Tibial nerve (tissue), 4 donors: ENCODE data around the gene MTHFR. TPM values are rescaled to one million over a fixed set of nuclear protein-coding genes. Genes with fewer than 3 reads are reported as not detected.

Experiments
- DNase-seq, 2 donors: peaks; one replicate each; pipeline ENCODE4 v3.0.0-alpha.2; 2019; ENCODE audit warnings: low spot score in 2 of 2
- H3K27ac ChIP-seq, 4 donors: fragments of 200-600 bp; sonication (generic) in 3 of 4; one replicate each; pipeline ENCODE4 v1.5.1; 2017 to 2019; ENCODE audit warnings: mild to moderate bottlenecking in 1 of 4
- H3K27me3 ChIP-seq, 2 donors: fragments of 200-600 bp; sonication (generic) in 1 of 2; one replicate each; pipeline versions ENCODE4 v1.5.1 to v1.6.0; 2017 to 2019
- H3K36me3 ChIP-seq, 3 donors: fragments of 200-600 bp; sonication (generic); one replicate each; pipeline ENCODE4 v1.5.1; 2018 to 2019
- H3K4me1 ChIP-seq, 4 donors: fragments of 200-600 bp; sonication (generic) in 3 of 4; one replicate each; pipeline ENCODE4 v1.5.1; 2017 to 2019
- H3K4me3 ChIP-seq, 4 donors: fragments of 200-600 bp; sonication (generic) in 3 of 4; one replicate each; pipeline ENCODE4 v1.5.1; 2017 to 2019; ENCODE audit warnings: mild to moderate bottlenecking in 1 of 4, moderate library complexity in 1 of 4
- H3K9me3 ChIP-seq, 4 donors: fragments of 200-600 bp; sonication (generic) in 3 of 4; one replicate each; pipeline ENCODE4 v1.5.1; 2017 to 2019
- EP300 ChIP-seq, 2 donors: sonication (generic); formaldehyde crosslinking; IDR thresholded peaks; one replicate each; pipeline ENCODE4 v1.6.1; 2017; ENCODE audit warnings: antibody characterized with exemption in 2 of 2, mild to moderate bottlenecking in 1 of 2
- POLR2A ChIP-seq, 2 donors: fragments of 450-650 bp; IDR thresholded peaks; one replicate each; pipeline ENCODE4 v1.6.1; 2017; ENCODE audit warnings: antibody characterized with exemption in 2 of 2, mild to moderate bottlenecking in 2 of 2, moderate library complexity in 2 of 2
- WGBS, 2 donors: methylation state at CpG; one replicate each; pipeline ENCODE4 v1.1.5; 2018; 5-methylcytosine and 5-hydroxymethylcytosine counted together
- total RNA-seq, 4 donors: library from RNA; depleted of rRNA; stranded (reverse); fragments of >200 nt; gene quantifications; one replicate each; pipeline ENCODE4 v1.1.0, GENCODE V29; 2016
- TF ChIP-seq, protein P1 (sequence below), 5 experiments: fragments of 200-600 bp in 3 of 5; fragments of 450-650 bp in 2 of 5; sonication (generic) in 3 of 5; IDR thresholded peaks; one replicate each; pipeline ENCODE4 v1.5.1; 2016 to 2019; ENCODE audit warnings: antibody characterized with exemption in 5 of 5, mild to moderate bottlenecking in 3 of 5, moderate library complexity in 2 of 5

MTHFR gene
- total RNA-seq, 4 donors from 2014 or later, result 61.2 to 93.9 (median 69.9) TPM

DNA sequence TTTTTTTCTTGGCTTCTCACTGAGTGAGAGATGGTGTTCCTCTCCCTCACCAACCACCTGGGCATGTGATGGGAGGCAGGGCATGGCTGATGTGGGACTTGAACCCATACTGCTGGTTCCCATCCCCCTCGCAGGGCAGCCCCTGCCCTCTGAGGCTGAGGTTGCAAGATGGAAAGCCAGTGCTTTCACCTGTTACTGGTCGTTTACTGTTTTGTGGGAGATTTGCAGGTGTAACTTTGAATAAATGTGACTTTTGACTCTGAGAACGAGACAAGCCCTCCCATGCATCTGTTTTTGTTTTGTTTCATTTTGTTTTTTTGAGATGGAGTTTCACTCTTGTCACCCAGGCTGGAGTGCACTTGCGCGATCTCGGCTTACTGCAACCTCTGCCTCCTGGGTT lies 22.2 kb downstream of the MTHFR start:
- no peaks in the 10 kb centered on the region for H3K36me3 ChIP-seq
- no peak for DNase-seq
- H3K27ac ChIP-seq, result no peak overlapping the region
- peaks cover 0 to 44% (median 37%) of the 10 kb centered on the region in 4 donors for H3K4me1 ChIP-seq
- 86 to 91% methylated on average over 6 of the region's 6 CpGs for WGBS, 2 donors
- no peak overlapping the region for H3K4me3 ChIP-seq
- TF ChIP-seq, protein P1, sequence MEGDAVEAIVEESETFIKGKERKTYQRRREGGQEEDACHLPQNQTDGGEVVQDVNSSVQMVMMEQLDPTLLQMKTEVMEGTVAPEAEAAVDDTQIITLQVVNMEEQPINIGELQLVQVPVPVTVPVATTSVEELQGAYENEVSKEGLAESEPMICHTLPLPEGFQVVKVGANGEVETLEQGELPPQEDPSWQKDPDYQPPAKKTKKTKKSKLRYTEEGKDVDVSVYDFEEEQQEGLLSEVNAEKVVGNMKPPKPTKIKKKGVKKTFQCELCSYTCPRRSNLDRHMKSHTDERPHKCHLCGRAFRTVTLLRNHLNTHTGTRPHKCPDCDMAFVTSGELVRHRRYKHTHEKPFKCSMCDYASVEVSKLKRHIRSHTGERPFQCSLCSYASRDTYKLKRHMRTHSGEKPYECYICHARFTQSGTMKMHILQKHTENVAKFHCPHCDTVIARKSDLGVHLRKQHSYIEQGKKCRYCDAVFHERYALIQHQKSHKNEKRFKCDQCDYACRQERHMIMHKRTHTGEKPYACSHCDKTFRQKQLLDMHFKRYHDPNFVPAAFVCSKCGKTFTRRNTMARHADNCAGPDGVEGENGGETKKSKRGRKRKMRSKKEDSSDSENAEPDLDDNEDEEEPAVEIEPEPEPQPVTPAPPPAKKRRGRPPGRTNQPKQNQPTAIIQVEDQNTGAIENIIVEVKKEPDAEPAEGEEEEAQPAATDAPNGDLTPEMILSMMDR (IDR thresholded peaks at IDR 0.05), result no peak
- TF ChIP-seq EP300 (IDR thresholded peaks at IDR 0.05), result no peak
- no peak for TF ChIP-seq POLR2A (IDR thresholded peaks at IDR 0.05)
- no peaks in the 10 kb centered on the region for H3K27me3 ChIP-seq
- no peaks in the 10 kb centered on the region for H3K9me3 ChIP-seq

DNA sequence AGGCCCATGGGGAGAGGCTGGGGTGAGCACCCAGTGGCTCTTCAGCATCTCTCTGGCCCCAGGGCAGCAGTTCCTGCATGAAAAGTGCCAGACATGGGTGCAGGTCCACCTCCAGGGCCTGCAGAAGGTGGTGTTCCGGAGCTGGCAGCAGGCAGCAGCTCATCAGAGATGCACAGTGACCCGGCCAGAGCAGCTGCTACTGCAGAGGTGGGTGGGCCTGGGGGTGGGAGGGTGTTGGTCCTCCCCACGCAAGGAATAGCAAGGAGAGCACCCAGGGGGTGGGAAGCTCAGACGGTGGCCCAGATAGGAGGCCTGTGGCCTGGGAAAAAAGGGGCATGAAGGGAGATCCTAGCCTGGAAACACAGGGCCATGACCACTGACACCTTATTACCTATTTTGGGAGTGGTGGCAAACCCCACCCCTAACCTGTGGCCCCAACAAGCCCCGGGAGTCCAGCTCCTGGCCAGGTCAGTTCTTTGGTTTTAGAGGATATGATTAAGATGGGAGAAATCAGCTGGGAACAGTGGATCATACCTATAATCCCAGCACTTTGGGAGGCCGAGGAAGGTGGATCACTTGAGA lies 23.5 kb downstream of the MTHFR start:
- WGBS, 2 donors, result 73 to 86% methylated on average over 6 of the region's 6 CpGs
- peaks cover 0 to 30% (median 25%) of the 10 kb centered on the region in 4 donors for H3K4me1 ChIP-seq
- H3K27ac ChIP-seq, result no peak overlapping the region

DNA sequence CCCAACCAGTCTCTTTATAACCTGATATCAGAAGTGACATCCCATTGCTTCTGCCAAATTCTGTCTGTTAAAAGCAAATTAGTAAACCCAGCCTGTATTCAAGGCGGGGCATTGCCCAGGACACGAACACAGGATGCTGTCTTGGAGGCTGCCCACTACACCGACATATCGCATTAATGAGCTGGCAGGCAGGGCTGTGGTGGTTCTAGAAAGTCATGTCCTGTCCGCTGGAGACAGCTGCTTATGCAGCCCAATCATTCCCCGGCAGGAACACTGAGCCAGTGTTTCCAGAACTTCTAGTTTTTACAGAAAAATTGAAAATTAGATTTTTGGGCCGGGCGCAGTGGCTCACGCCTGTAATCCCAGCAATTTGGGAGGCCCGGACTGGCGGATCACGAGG lies 24.5 kb downstream of the MTHFR start:
- no peak overlapping the region for H3K4me3 ChIP-seq

More for the DNA sequence above, 23.5 kb downstream of the MTHFR start:
- TF ChIP-seq POLR2A (IDR thresholded peaks at IDR 0.05) (no peak), EP300 (IDR thresholded peaks at IDR 0.05) (no peak)
- TF ChIP-seq, protein P1 (IDR thresholded peaks at IDR 0.05), result no peak
- Histone ChIP-seq H3K36me3 (no peaks in the 10 kb centered on the region), H3K4me3 (no peak overlapping the region), H3K27me3 (no peaks in the 10 kb centered on the region), H3K9me3 (no peaks in the 10 kb centered on the region)
- no peak for DNase-seq

DNA sequence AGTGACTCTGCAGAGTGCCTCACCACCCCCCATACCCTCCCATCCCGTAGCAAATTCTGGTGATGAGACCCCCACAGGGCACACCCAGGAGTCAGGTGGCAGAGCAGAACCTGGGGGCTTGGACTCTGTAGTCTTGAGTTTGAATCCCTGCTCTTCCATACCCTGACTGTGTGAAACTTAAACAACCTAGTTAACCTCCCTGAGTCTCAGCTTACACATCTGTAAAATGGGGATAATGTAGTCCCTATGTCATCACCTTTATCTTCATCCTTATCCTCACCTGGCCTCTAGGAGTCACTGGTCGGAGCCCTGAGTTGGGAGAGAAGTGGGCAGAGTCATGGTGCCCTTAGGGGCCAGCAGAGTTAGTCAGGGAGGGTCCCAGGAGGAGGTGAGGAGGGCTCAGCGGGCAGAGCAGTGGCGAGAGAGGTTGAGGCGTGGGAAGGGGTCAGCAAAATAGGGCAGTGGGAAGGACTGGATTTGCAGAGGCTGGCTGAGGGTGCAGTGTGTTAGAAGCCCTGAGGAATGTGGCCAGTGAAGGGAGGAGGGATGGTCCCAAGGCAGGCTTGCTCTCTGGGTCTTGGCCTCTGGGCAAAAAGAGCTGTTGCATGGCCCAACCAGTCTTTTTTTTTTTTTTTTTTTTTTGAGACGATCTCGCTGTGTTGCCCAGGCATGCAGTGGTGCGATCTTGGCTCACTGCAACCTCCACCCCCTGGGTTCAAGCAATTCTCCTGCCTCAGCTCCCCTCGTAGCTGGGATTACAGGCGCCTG lies 25.2 kb downstream of the MTHFR start:
- Histone ChIP-seq H3K27ac (no peak overlapping the region), H3K27me3 (no peaks in the 10 kb centered on the region), H3K4me1 (peaks cover 0 to 15% (median 12%) of the 10 kb centered on the region in 4 donors), H3K4me3 (no peak overlapping the region), H3K36me3 (no peaks in the 10 kb centered on the region), H3K9me3 (no peaks in the 10 kb centered on the region)
- no peak for TF ChIP-seq EP300 (IDR thresholded peaks at IDR 0.05)
- no peak for TF ChIP-seq POLR2A (IDR thresholded peaks at IDR 0.05)
- TF ChIP-seq, protein P1 (IDR thresholded peaks at IDR 0.05), result no peak
- WGBS, 2 donors, result 71 to 81% methylated on average over 9 to 10 of the region's 10 CpGs
- no peak for DNase-seq

More for the DNA sequence above, 24.5 kb downstream of the MTHFR start:
- Histone ChIP-seq H3K27me3 (no peaks in the 10 kb centered on the region), H3K27ac (no peak overlapping the region), H3K9me3 (no peaks in the 10 kb centered on the region), H3K4me1 (peaks cover 0 to 21% (median 16%) of the 10 kb centered on the region in 4 donors), H3K36me3 (no peaks in the 10 kb centered on the region)
- TF ChIP-seq, protein P1 (IDR thresholded peaks at IDR 0.05), result no peak
- DNase-seq, result no peak
- 63 to 69% methylated on average over 12 of the region's 12 CpGs for whole genome bisulfite sequencing, 2 donors

DNA sequence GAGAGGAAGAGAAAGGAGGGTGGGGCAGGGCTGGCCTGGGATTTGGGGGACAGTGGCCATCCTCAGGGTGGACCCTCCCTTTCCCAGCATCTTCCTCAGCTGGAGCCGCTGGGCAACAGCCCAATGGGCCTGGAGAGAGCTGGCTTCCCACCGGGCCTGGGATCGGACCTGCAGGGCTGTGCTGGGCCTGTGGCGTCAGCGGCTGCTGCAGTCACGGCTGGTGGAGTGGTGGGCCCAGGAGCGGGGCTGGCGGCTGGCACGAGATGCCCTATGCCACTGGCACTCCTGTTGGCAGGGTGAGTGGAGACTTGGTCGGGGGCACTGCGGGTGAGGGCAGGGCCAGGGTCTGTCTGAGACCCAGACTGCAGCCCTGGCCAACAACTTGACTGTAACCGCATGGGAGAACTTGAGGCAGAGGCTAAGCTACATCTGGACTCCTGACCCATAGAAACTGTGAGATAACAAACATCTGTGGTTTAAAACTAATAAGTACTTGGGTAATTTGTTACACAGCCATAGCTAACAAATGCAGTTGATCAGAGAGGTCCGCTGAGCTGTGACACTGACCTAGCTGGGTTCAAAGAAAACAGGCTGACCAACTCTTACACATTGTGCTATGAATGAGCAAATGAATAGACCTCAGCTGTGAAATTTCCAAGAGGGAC lies 25.9 kb downstream of the MTHFR start:
- no peak for DNase-seq
- no peaks in the 10 kb centered on the region for H3K36me3 ChIP-seq
- no peaks in the 10 kb centered on the region for H3K27me3 ChIP-seq
- no peaks in the 10 kb centered on the region for H3K9me3 ChIP-seq
- H3K4me3 ChIP-seq, result no peak overlapping the region
- H3K4me1 ChIP-seq, result peaks cover 0 to 8% (median 6%) of the 10 kb centered on the region in 4 donors
- TF ChIP-seq, protein P1 (IDR thresholded peaks at IDR 0.05), result no peak
- TF ChIP-seq POLR2A (IDR thresholded peaks at IDR 0.05) (no peak), EP300 (IDR thresholded peaks at IDR 0.05) (no peak)
- 81 to 87% methylated on average over 13 of the region's 13 CpGs for WGBS, 2 donors
- H3K27ac ChIP-seq, result no peak overlapping the region
